Measurements from ENCODE around the gene CARS2.

Gene CARS2

GRCh38 chr13:110637747-110638146 lies 68.2 kb downstream of the CARS2 start:
- no peak overlapping the region for H3K27ac ChIP-seq
- TF ChIP-seq, protein P1, sequence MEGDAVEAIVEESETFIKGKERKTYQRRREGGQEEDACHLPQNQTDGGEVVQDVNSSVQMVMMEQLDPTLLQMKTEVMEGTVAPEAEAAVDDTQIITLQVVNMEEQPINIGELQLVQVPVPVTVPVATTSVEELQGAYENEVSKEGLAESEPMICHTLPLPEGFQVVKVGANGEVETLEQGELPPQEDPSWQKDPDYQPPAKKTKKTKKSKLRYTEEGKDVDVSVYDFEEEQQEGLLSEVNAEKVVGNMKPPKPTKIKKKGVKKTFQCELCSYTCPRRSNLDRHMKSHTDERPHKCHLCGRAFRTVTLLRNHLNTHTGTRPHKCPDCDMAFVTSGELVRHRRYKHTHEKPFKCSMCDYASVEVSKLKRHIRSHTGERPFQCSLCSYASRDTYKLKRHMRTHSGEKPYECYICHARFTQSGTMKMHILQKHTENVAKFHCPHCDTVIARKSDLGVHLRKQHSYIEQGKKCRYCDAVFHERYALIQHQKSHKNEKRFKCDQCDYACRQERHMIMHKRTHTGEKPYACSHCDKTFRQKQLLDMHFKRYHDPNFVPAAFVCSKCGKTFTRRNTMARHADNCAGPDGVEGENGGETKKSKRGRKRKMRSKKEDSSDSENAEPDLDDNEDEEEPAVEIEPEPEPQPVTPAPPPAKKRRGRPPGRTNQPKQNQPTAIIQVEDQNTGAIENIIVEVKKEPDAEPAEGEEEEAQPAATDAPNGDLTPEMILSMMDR (IDR thresholded peaks at IDR 0.05; ENCODE audit: low read depth, low read length, missing control alignments), result no peak
- no peak overlapping the region for H3K4me3 ChIP-seq (ENCODE audit: low read depth, low read length)
- peaks cover 54% of the 10 kb centered on the region for H3K36me3 ChIP-seq (replicated peaks)
- in situ Hi-C loops (cut with HindIII; ENCODE audit: low pct_ligation_motif_present, low sequenced_read_pairs), result no loop called here
- no peak for DNase-seq
- H3K27me3 ChIP-seq (replicated peaks), result no peaks in the 10 kb centered on the region

DNA sequence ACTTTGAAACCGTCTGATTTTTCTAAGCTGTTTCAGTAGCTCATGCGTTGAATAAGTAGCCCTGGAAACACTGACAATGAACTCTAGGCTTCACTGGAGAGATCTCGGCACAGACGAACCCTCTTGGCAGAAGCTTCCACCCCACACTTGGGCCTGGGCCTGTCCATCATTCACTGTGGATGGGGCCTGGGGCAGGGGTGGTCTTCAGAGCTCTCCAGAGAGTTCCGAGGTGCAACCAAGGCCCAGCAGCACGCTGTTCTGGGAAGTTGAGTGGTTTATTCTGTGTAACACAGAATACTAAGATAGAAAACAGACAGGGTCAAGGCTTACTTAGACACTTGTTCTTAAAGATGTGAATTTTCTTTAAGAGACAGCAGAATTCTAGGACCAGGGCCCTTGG lies 68.6 kb downstream of the CARS2 start:
- no peak overlapping the region for H3K27ac ChIP-seq
- H3K36me3 ChIP-seq (replicated peaks), result peaks cover 49% of the 10 kb centered on the region
- TF ChIP-seq, protein P1 (IDR thresholded peaks at IDR 0.05; ENCODE audit: low read depth, low read length, missing control alignments), result no peak
- no peak for DNase-seq
- no peaks in the 10 kb centered on the region for H3K27me3 ChIP-seq (replicated peaks)
- in situ Hi-C loops (cut with HindIII; ENCODE audit: low pct_ligation_motif_present, low sequenced_read_pairs), result no loop called here
- no peak overlapping the region for H3K4me3 ChIP-seq (ENCODE audit: low read depth, low read length)

GRCh38 chr13:110636701-110637201 lies 69.2 kb downstream of the CARS2 start:
- H3K27ac ChIP-seq, result no peak overlapping the region
- DNase-seq, result no peak
- in situ Hi-C loops (cut with HindIII; ENCODE audit: low pct_ligation_motif_present, low sequenced_read_pairs), result no loop called here
- H3K27me3 ChIP-seq (replicated peaks), result no peaks in the 10 kb centered on the region
- peaks cover 48% of the 10 kb centered on the region for H3K36me3 ChIP-seq (replicated peaks)
- H3K4me3 ChIP-seq (ENCODE audit: low read depth, low read length), result no peak overlapping the region
- TF ChIP-seq, protein P1 (IDR thresholded peaks at IDR 0.05; ENCODE audit: low read depth, low read length, missing control alignments), result no peak

DNA sequence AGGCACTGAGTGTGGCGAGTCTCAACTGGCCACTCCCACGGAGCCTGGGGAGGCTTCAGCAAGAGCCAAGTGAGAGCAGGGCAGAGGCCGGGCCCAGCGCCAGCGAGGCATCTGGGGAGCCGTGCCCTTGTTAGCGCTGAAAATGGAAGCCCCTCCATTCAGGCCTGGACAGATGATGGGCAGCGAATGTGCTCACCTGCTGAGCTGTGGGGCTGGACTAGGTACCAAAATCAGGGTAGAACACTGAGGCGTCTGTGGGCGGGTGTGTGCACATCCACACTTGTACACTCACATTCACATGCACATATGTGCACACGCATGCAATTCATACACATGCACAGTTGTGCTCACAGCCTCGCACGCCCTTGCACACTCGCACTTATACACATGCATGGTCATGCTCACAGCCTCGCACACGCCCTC lies 69.9 kb downstream of the CARS2 start:
- Histone ChIP-seq H3K27me3 (replicated peaks) (no peaks in the 10 kb centered on the region), H3K4me3 (ENCODE audit: low read depth, low read length) (no peak overlapping the region), H3K36me3 (replicated peaks) (peaks cover 42% of the 10 kb centered on the region), H3K27ac (no peak overlapping the region)
- in situ Hi-C loops (cut with HindIII; ENCODE audit: low pct_ligation_motif_present, low sequenced_read_pairs), result no loop called here
- TF ChIP-seq, protein P1 (IDR thresholded peaks at IDR 0.05; ENCODE audit: low read depth, low read length, missing control alignments), result no peak
- DNase-seq, result no peak

DNA sequence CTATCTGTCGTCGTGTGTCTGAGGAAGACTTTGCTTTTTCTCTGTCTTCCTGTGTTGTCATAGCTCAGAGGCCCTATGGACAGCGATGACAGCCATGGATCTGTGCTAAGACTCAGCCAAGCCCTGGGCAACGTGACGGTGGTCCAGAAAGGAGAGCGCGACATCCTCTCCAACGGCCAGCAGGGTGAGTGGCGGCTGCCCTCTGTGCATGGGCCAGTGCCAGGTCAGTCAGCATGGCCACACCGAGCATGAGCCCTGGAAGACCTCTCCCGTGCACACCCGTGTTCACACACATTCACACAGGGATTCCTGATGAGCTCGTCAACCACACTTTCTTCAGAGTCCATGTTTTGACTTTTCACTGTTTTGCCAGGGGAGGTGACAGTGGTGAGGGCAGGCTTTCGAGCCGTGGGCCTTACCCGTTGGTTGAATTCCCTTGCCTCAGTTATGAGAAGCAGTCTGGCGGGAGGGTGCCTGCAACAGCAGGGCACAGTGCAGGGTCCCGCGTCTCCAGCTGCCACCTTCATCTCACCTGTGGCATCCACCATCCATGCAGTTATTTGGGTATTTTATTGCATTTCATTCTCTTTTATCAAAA lies 70.4 kb downstream of the CARS2 start:
- Histone ChIP-seq H3K27ac (no peak overlapping the region), H3K36me3 (replicated peaks) (peaks cover 42% of the 10 kb centered on the region), H3K27me3 (replicated peaks) (no peaks in the 10 kb centered on the region), H3K4me3 (ENCODE audit: low read depth, low read length) (no peak overlapping the region)
- DNase-seq, result no peak
- in situ Hi-C loops (cut with HindIII; ENCODE audit: low pct_ligation_motif_present, low sequenced_read_pairs), result no loop called here
- TF ChIP-seq, protein P1 (IDR thresholded peaks at IDR 0.05; ENCODE audit: low read depth, low read length, missing control alignments), result no peak

DNA sequence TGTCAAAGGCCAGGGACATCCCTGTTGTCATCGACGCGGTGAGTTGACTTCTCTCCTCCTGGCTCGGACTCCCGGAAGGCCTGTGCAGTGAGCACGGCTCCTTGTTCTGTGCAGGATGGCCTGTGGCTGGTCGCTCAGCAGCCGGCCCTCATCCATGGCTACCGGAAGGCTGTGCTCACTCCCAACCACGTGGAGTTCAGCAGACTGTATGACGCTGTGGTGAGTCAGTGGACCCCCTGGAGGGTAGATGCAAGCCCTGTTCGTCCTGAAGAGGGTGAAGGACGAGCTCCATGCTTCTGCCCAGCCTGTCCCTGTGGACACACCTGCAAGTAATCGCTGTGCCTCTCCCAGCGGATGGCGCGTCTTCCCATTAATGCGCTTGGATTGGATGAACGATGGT lies 71.4 kb downstream of the CARS2 start:
- Histone ChIP-seq H3K27me3 (replicated peaks) (no peaks in the 10 kb centered on the region), H3K36me3 (replicated peaks) (peaks cover 39% of the 10 kb centered on the region), H3K27ac (peak overlapping the region; percentile 43), H3K4me3 (ENCODE audit: low read depth, low read length) (no peak overlapping the region)
- in situ Hi-C loops (cut with HindIII; ENCODE audit: low pct_ligation_motif_present, low sequenced_read_pairs), result no loop called here
- DNase-seq, result peak; percentile 96
- TF ChIP-seq, protein P1 (IDR thresholded peaks at IDR 0.05; ENCODE audit: low read depth, low read length, missing control alignments), result peak; percentile 4
